Naive thymus-derived CD4-positive, alpha-beta T cell (primary cell): Measurements from ENCODE around the gene KCNN3. TPM values are rescaled to one million over a fixed set of nuclear protein-coding genes. Genes with fewer than 3 reads are reported as not detected.

Experiments used
- ATAC-seq: fragments of 150-1000 bp; cut with Tn5 transposase; 2 replicates; pipeline ENCODE4 v1.10.0; 2021; ENCODE audit warnings: mild to moderate bottlenecking, moderate library complexity
- CTCF ChIA-PET: fragments of 350-600 bp; sonication (Branson Sonifier 250); formaldehyde crosslinking; loops from one replicate; lab custom pipeline; 2021; ENCODE audit warnings: antibody characterized with exemption; lab: Charles Lee
- POLR2A ChIA-PET: fragments of 350-600 bp; sonication (Branson Sonifier 250); formaldehyde crosslinking; loops from one replicate; lab custom pipeline; 2021; ENCODE audit warnings: antibody characterized with exemption, inconsistent platforms; lab: Charles Lee
- DNase-seq, 9 donors: peaks; one replicate each; pipeline versions ENCODE4 v3.0.0 to v3.0.0-alpha.2; 2020 to 2022; ENCODE audit warnings: mixed read lengths in 1 of 9
- H3K27ac ChIP-seq: one replicate; pipeline ENCODE4 v1.7.0; 2013; ENCODE audit warnings: mild to moderate bottlenecking, low read depth, low read length, moderate library complexity
- H3K27me3 ChIP-seq, 2 donors: one replicate each; pipeline ENCODE4 v1.7.0; 2013; ENCODE audit warnings: low read length in 2 of 2, mild to moderate bottlenecking in 2 of 2, moderate library complexity in 2 of 2; ENCODE audit not compliant: control insufficient read depth in 2 of 2, insufficient read depth in 2 of 2
- H3K36me3 ChIP-seq, 3 experiments: 1 replicate in 2 of 3; 2 replicates in 1 of 3; pipeline ENCODE4 v1.7.0; 2013; ENCODE audit warnings: low read length in 3 of 3, mild to moderate bottlenecking in 3 of 3, moderate library complexity in 1 of 3; ENCODE audit not compliant: insufficient read depth in 3 of 3, control insufficient read depth in 2 of 3
- H3K4me1 ChIP-seq, 2 donors: one replicate each; pipeline ENCODE4 v1.7.0; 2013; ENCODE audit warnings: low read length in 2 of 2, mild to moderate bottlenecking in 2 of 2, moderate library complexity in 1 of 2; ENCODE audit not compliant: control insufficient read depth in 2 of 2, insufficient read depth in 2 of 2
- H3K4me3 ChIP-seq: 2 replicates; pipeline ENCODE4 v1.7.0; 2013; ENCODE audit warnings: mild to moderate bottlenecking, low read length
- H3K9me3 ChIP-seq, 3 experiments: 1 replicate in 2 of 3; 2 replicates in 1 of 3; pipeline ENCODE4 v1.7.0; 2013; ENCODE audit warnings: low read length in 3 of 3; ENCODE audit not compliant: control insufficient read depth in 2 of 3
- H3K27ac Mint-ChIP-seq, 9 donors: one replicate each; pipeline ENCODE4 v1.8.0; 2020 to 2022; ENCODE audit warnings: mixed read lengths in 9 of 9, mild to moderate bottlenecking in 8 of 9, moderate library complexity in 5 of 9, inconsistent platforms in 2 of 9
- H3K27me3 Mint-ChIP-seq, 5 donors: one replicate each; pipeline ENCODE4 v1.8.0; 2021 to 2022; ENCODE audit warnings: mixed read lengths in 5 of 5, mild to moderate bottlenecking in 1 of 5
- H3K36me3 Mint-ChIP-seq, 5 donors: one replicate each; pipeline ENCODE4 v1.8.0; 2020 to 2022; ENCODE audit warnings: mixed read lengths in 5 of 5, mild to moderate bottlenecking in 3 of 5, inconsistent platforms in 1 of 5
- H3K4me1 Mint-ChIP-seq, 7 donors: one replicate each; pipeline ENCODE4 v1.8.0; 2020 to 2022; ENCODE audit warnings: mixed read lengths in 7 of 7, mild to moderate bottlenecking in 3 of 7, inconsistent platforms in 1 of 7
- H3K4me3 Mint-ChIP-seq, 10 donors: one replicate each; pipeline ENCODE4 v1.8.0; 2020 to 2022; ENCODE audit warnings: mild to moderate bottlenecking in 10 of 10, mixed read lengths in 10 of 10, moderate library complexity in 6 of 10, inconsistent platforms in 2 of 10
- H3K9me3 Mint-ChIP-seq, 11 donors: one replicate each; pipeline ENCODE4 v1.8.0; 2020 to 2022; ENCODE audit warnings: mixed read lengths in 11 of 11, mild to moderate bottlenecking in 4 of 11, inconsistent platforms in 1 of 11, moderate library complexity in 1 of 11
- intact Hi-C, 2 donors: fragments of 100-400 bp; cut with micrococcal nuclease; formaldehyde crosslinking; loops; one replicate each; pipeline ENCODE4 v1.15.1; 2023
- polyA plus RNA-seq, 2 donors: library from polyadenylated mRNA; unstranded; fragments of 300-500 nt; fragmentation: Illumina TruSeq; gene quantifications; one replicate each; pipeline ENCODE4 v1.2.3, GENCODE V29; 2021
- total RNA-seq, 6 experiments: library from RNA in 5 of 6; stranded (reverse) in 5 of 6; gene quantifications; 1 replicate in 5 of 6; 2 replicates in 1 of 6; pipeline ENCODE4 v1.2.3 and lab custom pipeline; 2021 to 2026

Gene KCNN3
- total RNA-seq (under 1 TPM in 4 of 5 experiments, not detected in 1; 0.05 to 0.29 (median 0.15) TPM), polyA plus RNA-seq (not detected), total RNA-seq (lab: John Stamatoyannopoulos, UW) (not detected)

GRCh38 chr1:154870115-154870571 is at the start of gene KCNN3:
TSS of gene KCNN3 (minus strand) at chr1:154870281. CDS start at chr1:154869964, 317 bp downstream.
- DNase-seq (peak; percentile 44 to 77 (median 66)), ATAC-seq (peak; percentile 99)
- H3K9me3 Mint-ChIP-seq, result no peaks in the 10 kb centered on the region
- Histone ChIP-seq H3K4me3 (no peak within 1 kb of the TSS), H3K4me1 (no peaks in the 10 kb centered on the region), H3K27me3 (peaks cover 0 to 3% of the 10 kb centered on the region in 2 donors), H3K36me3 (no peaks in the 10 kb centered on the region), H3K27ac (no peak within 1 kb of the TSS), H3K9me3 (no peaks in the 10 kb centered on the region)
- H3K4me1 Mint-ChIP-seq, result peaks cover 12 to 35% (median 30%) of the 10 kb centered on the region in 7 donors
- intact Hi-C loops, result loop anchor here in 1 of 2 donors (5.0 kb wide), 1 partner anchor 108 kb away; no protein-coding TSS in a partner anchor
- peaks cover 0 to 4% (median 0%) of the 10 kb centered on the region in 5 donors for H3K36me3 Mint-ChIP-seq
- POLR2A ChIA-PET, result no interaction called here
- CTCF ChIA-PET, result interaction anchor here (0.5 kb wide), 1 partner anchor 37 kb away, joined by 3 read pairs; no protein-coding TSS in a partner anchor
- peak within 1 kb of the TSS in 8 of 10 donors; percentile 8 to 67 (median 34) for H3K4me3 Mint-ChIP-seq
- peak within 1 kb of the TSS in 1 of 9 donors; percentile 28 for H3K27ac Mint-ChIP-seq
- peaks cover 31 to 56% (median 42%) of the 10 kb centered on the region in 5 donors for H3K27me3 Mint-ChIP-seq

GRCh38 chr1:154913273-154913672 is 43.2 kb upstream of the KCNN3 start:
- H3K36me3 Mint-ChIP-seq, result peaks cover 4 to 18% (median 17%) of the 10 kb centered on the region in 5 donors
- peaks cover 0 to 6% (median 0%) of the 10 kb centered on the region in 5 donors for H3K27me3 Mint-ChIP-seq
- H3K9me3 Mint-ChIP-seq, result peaks cover 0 to 10% (median 0%) of the 10 kb centered on the region in 11 donors
- Histone ChIP-seq H3K36me3 (no peaks in the 10 kb centered on the region), H3K27ac (no peak overlapping the region), H3K9me3 (peaks cover 0 to 3% (median 0%) of the 10 kb centered on the region in 3 experiments), H3K4me1 (no peaks in the 10 kb centered on the region), H3K4me3 (no peak overlapping the region), H3K27me3 (no peaks in the 10 kb centered on the region)
- DNase-seq, result no peak
- intact Hi-C loops, result no loop called here
- H3K4me3 Mint-ChIP-seq, result no peak overlapping the region
- POLR2A ChIA-PET, result interaction anchor here (0.7 kb wide), 1 partner anchor 235 kb away, joined by 3 read pairs; no protein-coding TSS in a partner anchor
- CTCF ChIA-PET, result interaction anchor here (0.9 kb wide), 1 partner anchor 150 kb away, joined by 3 read pairs; no protein-coding TSS in a partner anchor
- no peak for ATAC-seq
- H3K27ac Mint-ChIP-seq, result peak overlapping the region in 1 of 9 donors; percentile 70
- H3K4me1 Mint-ChIP-seq, result no peaks in the 10 kb centered on the region

- H3K27me3 ChIP-seq, result no peaks in the 10 kb centered on the region
- H3K27ac Mint-ChIP-seq, result no peak overlapping the region
- H3K4me1 Mint-ChIP-seq, result no peaks in the 10 kb centered on the region
- POLR2A ChIA-PET, result interaction anchor here (0.7 kb wide), 1 partner anchor 234 kb away, joined by 3 read pairs; no protein-coding TSS in a partner anchor
- H3K4me1 ChIP-seq, result no peaks in the 10 kb centered on the region
- ATAC-seq, result no peak
- H3K4me3 ChIP-seq, result no peak overlapping the region
- H3K27ac ChIP-seq, result no peak overlapping the region
- no peak for DNase-seq
- peaks cover 0 to 3% (median 0%) of the 10 kb centered on the region in 3 experiments for H3K9me3 ChIP-seq
- H3K36me3 ChIP-seq, result no peaks in the 10 kb centered on the region
- intact Hi-C loops, result no loop called here
- H3K36me3 Mint-ChIP-seq, result peaks cover 4 to 17% (median 16%) of the 10 kb centered on the region in 5 donors
- peaks cover 0 to 6% (median 0%) of the 10 kb centered on the region in 5 donors for H3K27me3 Mint-ChIP-seq
- no peak overlapping the region for H3K4me3 Mint-ChIP-seq
- CTCF ChIA-PET, result interaction anchor here (0.9 kb wide), 1 partner anchor 150 kb away, joined by 3 read pairs; no protein-coding TSS in a partner anchor
- H3K9me3 Mint-ChIP-seq, result peaks cover 0 to 10% (median 0%) of the 10 kb centered on the region in 11 donors
Measured at GRCh38 chr1:154912755-154913154, 42.7 kb upstream of the KCNN3 start.

- no peak for ATAC-seq
- peaks cover 4 to 16% (median 15%) of the 10 kb centered on the region in 5 donors for H3K36me3 Mint-ChIP-seq
- Histone ChIP-seq H3K4me3 (no peak overlapping the region), H3K27ac (no peak overlapping the region), H3K27me3 (no peaks in the 10 kb centered on the region), H3K4me1 (no peaks in the 10 kb centered on the region), H3K9me3 (peaks cover 0 to 3% (median 0%) of the 10 kb centered on the region in 3 experiments), H3K36me3 (no peaks in the 10 kb centered on the region)
- peaks cover 0 to 8% (median 0%) of the 10 kb centered on the region in 11 donors for H3K9me3 Mint-ChIP-seq
- ChIA-PET CTCF (no interaction called here), POLR2A (no interaction called here)
- no peak overlapping the region for H3K4me3 Mint-ChIP-seq
- intact Hi-C loops, result no loop called here
- no peak for DNase-seq
- H3K4me1 Mint-ChIP-seq, result no peaks in the 10 kb centered on the region
- peaks cover 0 to 6% (median 0%) of the 10 kb centered on the region in 5 donors for H3K27me3 Mint-ChIP-seq
- H3K27ac Mint-ChIP-seq, result no peak overlapping the region
Measured at GRCh38 chr1:154911691-154912550, 41.8 kb upstream of the KCNN3 start.

GRCh38 chr1:154910851-154911250 is 40.8 kb upstream of the KCNN3 start:
- POLR2A ChIA-PET, result interaction anchor here (0.6 kb wide), 1 partner anchor 535 kb away, joined by 4 read pairs; no protein-coding TSS in a partner anchor
- no peaks in the 10 kb centered on the region for H3K4me1 Mint-ChIP-seq
- CTCF ChIA-PET, result interaction anchor here (1.2 kb wide), 1 partner anchor 33 kb away, joined by 7 read pairs; no protein-coding TSS in a partner anchor

GRCh38 chr1:154908937-154909336 is 38.9 kb upstream of the KCNN3 start:
- no peak for ATAC-seq
- no peak for DNase-seq
- Histone ChIP-seq H3K27me3 (no peaks in the 10 kb centered on the region), H3K36me3 (no peaks in the 10 kb centered on the region), H3K27ac (no peak overlapping the region), H3K9me3 (no peaks in the 10 kb centered on the region), H3K4me1 (no peaks in the 10 kb centered on the region), H3K4me3 (no peak overlapping the region)
- Mint-ChIP-seq H3K9me3 (no peaks in the 10 kb centered on the region), H3K27ac (no peak overlapping the region), H3K27me3 (peaks cover 0 to 6% (median 0%) of the 10 kb centered on the region in 5 donors), H3K4me3 (no peak overlapping the region), H3K4me1 (no peaks in the 10 kb centered on the region), H3K36me3 (peaks cover 0 to 4% (median 2%) of the 10 kb centered on the region in 5 donors)
- ChIA-PET POLR2A (no interaction called here), CTCF (no interaction called here)
- intact Hi-C loops, result no loop called here

More at GRCh38 chr1:154910851-154911250, 40.8 kb upstream of the KCNN3 start:
- ATAC-seq (no peak), DNase-seq (no peak)
- Histone ChIP-seq H3K9me3 (no peaks in the 10 kb centered on the region), H3K27me3 (no peaks in the 10 kb centered on the region), H3K36me3 (no peaks in the 10 kb centered on the region), H3K4me3 (no peak overlapping the region), H3K27ac (no peak overlapping the region), H3K4me1 (no peaks in the 10 kb centered on the region)
- intact Hi-C loops, result no loop called here
- Mint-ChIP-seq H3K4me3 (no peak overlapping the region), H3K27me3 (peaks cover 0 to 6% (median 0%) of the 10 kb centered on the region in 5 donors), H3K27ac (no peak overlapping the region), H3K9me3 (no peaks in the 10 kb centered on the region), H3K36me3 (peaks cover 0 to 8% (median 5%) of the 10 kb centered on the region in 5 donors)
